GM18909 (cell line): Measurements from ENCODE around the gene CCDC122.
"Not testable (repeated sequence)": the region's sequence is repeated elsewhere in the genome, so short reads cannot be mapped to it uniquely, and the experiment has no call there.

ENCODE experiments used
- ATAC-seq: cut with Tn5 transposase; IDR thresholded peaks from one replicate; pipeline ENCODE4 v1.9.1; 2021; ENCODE audit warnings: mild to moderate bottlenecking; ENCODE audit not compliant: unreplicated experiment, poor library complexity

The CCDC122 gene

GRCh38 chr13:43877766-43878165 lies 1.8 kb downstream of the CCDC122 start:
- no peak for ATAC-seq

GRCh38 chr13:43877326-43877725 lies 2.2 kb downstream of the CCDC122 start:
- no peak for ATAC-seq

DNA sequence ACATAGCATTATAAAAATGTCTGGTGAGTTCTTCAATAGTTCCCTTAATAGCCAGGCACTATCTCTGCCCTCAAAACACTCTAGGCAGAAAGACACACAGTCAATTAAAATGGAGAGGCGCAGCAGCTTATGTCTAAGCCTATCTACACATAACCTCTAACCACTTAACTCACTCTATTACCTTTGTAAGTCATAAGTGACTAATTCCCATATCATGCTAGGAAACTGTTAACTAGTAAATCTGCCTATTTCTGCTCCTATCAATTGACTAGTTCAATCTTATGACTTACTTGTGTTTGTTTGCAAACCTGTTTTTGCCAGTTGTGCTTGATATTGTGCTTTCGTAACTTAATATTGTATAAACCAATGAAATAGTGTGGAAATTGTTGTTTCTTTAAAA lies 3.2 kb downstream of the CCDC122 start:
- no peak for ATAC-seq

- no peak for ATAC-seq
Observed at GRCh38 chr13:43874504-43875092, 4.9 kb downstream of the CCDC122 start.

DNA sequence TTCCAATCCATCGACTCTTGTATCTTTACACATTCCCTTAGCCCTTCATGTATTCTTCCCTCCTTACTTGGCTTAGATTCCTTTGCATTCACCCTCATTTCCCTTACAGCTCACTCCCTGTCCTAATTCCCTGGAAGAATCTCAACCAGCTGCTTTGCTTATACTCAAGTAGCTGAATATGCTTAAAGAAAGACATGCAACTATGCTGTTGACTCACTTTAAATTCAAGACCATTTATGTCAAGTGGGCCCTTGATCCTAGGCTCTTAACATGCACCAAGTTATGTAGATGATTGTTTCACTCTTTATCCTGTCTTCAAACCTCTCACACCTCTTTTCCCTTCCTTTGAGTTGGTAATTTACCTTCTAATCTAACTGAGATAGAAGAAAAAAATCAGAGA lies 7.4 kb downstream of the CCDC122 start:
- ATAC-seq = no peak

- ATAC-seq = no peak
Observed at GRCh38 chr13:43865892-43866291, 13.6 kb downstream of the CCDC122 start.

- ATAC-seq = no peak
Observed at GRCh38 chr13:43864921-43865320, 14.6 kb downstream of the CCDC122 start.

- no peak for ATAC-seq
Observed at GRCh38 chr13:43861863-43862262, 17.7 kb downstream of the CCDC122 start.

DNA sequence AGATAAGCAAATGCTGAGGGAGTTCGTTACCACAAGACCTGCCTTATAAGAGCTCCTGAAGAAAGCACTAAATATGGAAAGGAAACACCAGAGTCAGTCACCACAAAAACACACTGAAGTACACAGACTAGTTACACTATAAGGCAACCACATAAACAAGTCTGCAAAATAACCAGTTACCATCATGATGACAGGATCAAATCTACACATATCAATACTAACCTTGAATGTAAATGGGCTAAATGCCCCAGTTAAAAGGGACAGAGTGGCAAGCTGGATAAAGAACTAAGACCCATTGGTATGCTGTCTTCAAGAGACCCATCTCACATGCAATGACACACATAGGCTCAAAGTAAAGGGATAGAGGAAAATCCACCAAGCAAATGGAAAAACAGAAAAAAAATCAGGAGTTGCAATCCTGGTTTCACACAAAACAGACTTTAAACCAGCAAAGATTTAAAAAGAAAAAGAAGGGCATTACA lies 26.6 kb downstream of the CCDC122 start:
- no peak for ATAC-seq

- no peak for ATAC-seq
Observed at GRCh38 chr13:43850873-43851272, 28.7 kb downstream of the CCDC122 start.

GRCh38 chr13:43848001-43848649 lies 31.4 kb downstream of the CCDC122 start:
- no peak for ATAC-seq

DNA sequence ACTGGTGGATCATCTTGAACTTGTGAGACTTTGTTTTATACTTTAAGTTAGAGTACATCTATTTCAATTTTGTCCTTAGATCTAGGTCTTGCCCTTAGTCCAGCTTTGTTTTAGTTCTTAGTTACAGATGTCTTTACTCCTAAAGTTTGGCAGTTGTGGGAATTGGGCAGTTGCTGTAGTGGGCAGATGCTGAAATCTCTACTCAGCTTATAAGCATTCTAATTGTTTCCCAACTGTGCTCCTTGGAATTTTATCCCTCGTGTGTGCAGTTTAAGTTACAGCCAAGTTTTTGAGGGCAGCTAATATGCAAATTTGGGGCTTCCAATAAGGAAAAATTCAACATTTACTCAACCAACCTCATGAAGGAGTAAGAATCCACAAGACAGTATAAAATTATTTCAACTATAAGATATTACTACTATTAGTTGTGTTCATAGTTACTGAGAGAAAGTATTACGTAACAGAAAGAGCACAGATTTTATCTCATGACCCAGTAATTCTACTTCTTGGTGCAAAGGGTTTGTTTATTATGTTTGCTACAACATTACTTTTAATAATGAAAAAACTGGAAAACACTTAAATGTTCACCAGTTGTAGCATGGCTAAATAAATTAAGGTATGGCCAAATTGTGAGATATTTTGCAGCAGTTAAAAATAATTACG lies 32.9 kb downstream of the CCDC122 start:
- no peak for ATAC-seq

GRCh38 chr13:43838909-43839308 lies 40.6 kb downstream of the CCDC122 start:
- no peak for ATAC-seq

GRCh38 chr13:43835701-43836100 lies 43.8 kb downstream of the CCDC122 start:
- ATAC-seq = no peak

DNA sequence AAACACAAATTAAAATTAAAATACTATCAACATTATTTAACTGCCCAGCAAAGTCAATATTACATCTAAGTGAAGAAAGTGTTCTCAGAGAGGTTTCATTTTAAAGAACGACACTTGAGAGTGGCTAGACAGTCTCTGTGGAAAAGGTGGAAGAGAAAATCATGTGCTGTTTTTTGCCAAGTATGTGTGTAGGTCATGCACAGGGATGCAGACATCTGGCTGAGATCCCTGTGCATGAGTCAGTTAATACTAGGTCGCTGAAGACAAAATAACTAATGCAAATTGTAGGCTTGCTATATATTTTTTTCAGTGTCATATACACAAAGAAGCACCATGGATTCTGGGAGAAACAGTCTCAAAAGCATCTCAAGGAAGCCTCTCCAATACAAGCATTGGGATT lies 48.5 kb downstream of the CCDC122 start:
- no peak for ATAC-seq

GRCh38 chr13:43830497-43830881 lies 49.1 kb downstream of the CCDC122 start:
- no peak for ATAC-seq

DNA sequence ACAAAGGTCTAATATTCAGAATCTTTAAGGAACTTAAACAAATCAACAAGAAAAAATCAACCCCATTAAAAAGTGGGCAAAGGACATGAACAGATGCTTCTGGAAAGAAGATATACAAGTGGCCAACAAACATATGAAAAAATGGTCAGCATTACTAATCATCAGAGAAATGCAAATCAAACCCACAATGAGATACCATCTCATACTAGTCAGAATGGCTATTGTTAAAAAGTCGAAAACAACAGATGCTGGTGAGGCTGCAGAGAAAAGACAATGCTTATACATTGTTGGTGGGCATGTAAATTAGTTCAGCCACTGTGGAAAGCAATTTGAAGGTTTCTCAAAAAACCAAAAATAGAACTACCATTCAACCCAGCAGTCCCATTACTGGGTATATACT lies 54.9 kb downstream of the CCDC122 start:
- not testable (repeated sequence) for ATAC-seq

DNA sequence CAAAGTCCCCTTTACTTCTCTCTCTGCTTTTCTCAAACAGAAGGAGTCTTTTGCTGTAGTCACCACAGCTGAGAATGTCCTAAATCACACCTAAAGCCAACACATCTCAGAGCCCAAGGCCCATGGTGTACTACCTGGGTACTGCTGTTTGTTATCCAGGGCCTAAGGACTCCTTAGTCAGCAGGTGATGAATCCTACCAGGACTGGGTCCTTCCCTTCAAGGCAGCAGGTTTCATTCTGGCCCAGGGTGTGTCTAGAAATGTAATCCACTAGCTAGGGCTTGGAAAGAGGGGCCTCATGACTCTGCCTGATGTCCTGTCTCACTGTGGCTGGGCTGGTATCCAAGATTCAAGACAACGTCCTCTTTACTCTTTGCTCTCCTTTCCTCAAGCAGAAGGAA lies 56.6 kb downstream of the CCDC122 start:
- no peak for ATAC-seq

DNA sequence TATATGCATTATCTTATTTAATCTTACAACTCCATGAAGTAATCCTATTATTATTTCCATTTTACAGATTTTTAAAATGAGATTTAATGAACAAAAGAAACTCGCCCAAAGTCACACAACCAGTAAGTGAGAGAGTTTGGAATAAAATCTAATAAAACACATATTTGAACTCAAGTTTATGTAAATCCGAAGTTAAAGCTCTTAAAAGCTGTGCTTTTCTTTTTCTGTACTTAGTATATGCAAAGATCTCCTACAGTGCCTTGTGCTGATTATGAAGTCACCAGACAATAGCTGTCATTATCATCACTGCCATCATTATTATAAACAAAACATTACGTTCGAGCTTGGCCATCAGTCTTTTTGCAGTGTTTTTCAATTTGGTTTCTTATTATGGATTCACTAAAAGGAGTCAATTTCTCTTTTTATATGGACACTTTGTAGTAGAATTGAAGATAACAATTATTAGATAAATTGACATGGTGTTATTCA lies 63.1 kb downstream of the CCDC122 start:
- ATAC-seq = no peak

DNA sequence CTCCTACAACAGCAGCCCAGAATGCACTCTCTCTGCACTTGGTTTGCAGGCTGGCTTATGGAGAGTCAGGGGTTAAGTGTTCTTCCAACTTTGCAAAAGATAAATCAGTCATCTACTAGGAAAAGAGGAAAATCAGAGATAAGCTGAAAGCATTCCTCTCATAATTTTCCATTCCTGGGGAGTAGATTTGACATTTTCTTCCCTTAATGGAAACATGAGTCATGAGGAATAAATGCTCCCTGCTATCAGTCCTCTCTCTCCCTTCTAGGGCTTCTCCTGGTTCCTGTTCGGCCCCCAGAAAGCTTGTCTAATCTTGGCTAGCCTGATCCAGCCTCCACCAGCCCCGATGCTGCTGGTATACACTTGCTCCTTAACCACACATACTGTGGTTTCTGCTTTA lies 64.3 kb downstream of the CCDC122 start:
- ATAC-seq = no peak

DNA sequence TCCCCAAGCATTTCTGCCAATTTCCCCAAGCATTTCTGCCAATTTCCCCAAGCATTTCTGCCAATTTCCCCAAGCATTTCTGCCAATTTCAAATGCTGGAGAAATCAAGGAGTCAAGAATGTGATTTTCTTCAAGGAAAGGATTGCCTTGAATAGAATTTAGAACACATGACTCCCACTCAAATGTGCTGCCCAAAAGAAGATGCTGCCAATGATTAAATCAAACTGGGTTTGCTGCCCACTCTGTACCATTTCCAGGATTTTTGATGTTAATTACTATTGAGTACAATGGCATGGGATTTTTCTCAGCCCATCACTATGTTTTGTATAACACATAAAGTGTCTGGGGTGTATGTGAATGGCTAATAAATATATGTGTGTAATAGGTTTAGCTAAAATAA lies 70.9 kb downstream of the CCDC122 start:
- no peak for ATAC-seq
